ENCODE results near the gene SLX4.

Gene SLX4

DNA sequence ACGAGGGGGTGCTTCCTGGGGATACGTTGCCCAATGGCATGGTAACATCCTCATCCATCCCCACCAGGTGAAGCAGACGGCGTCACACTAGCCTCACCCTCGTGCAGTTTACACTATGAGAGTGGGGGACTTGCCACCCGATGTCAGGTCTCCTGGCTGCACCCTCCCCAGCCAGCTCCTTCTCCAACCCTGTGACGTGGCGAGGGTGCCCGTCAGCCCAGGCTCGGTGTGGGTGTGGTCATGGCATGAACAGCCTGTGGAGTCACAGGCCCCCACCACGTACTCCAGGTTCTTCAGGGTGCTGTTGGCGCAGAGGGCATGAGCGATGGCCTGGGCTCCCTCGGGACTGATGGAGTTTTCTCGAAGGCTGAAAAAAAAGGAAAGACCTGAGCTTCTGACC is 62.5 kb downstream of the SLX4 start:
- DNase-seq (ENCODE audit: low read depth) = no peak

DNA sequence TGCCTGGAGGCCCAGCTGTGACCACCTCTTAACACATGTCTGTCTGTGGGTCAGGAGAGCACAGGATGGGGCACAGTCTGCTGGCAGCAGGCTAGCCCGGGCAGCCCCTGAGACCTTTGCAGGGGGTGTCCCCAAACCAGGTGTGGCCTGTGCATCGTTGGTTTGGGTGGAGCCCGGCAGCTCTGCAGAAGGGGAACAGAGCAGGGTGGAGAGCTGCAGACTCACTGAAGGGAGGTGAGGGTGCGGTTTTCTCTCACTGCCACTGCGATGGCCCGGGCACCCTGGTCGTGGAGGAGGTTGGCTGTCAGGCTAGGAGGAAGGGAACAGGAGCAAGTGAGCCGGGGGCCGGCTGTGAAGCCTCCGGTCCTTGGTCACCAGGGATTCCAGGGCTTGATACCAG is 63.0 kb downstream of the SLX4 start:
- DNase-seq (ENCODE audit: low read depth) = no peak

DNA sequence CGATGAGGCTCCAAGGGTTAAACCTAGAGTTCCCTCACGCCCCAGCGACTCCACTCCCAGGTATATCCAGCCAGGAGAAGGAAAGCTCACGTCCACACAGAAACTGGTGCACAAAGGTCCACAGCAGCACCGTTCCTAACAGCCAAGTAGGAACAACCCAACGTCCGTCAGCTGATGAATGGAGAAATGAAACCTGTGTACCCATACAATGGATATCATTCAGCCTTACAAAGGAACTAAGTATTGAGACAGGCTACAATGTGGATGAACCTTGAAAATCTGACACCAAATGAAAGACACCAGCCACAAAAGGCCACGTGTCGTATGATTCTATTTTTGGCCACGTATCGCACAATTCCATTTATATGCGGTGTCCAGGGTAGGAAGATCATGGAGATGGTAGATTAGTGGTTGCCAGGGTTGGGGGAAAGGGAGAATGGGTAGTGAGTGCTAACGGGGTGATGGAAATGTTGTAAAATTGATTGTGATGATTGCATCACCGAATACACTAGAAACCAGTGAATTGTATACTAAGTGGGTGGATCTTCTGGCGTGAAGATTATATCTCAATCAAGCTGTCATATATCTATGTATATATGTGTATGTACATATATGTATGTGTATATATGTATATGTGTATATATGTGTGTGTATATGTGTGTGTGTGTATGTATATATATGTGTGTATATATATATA is 64.3 kb downstream of the SLX4 start:
- no peak for DNase-seq (ENCODE audit: low read depth)

DNA sequence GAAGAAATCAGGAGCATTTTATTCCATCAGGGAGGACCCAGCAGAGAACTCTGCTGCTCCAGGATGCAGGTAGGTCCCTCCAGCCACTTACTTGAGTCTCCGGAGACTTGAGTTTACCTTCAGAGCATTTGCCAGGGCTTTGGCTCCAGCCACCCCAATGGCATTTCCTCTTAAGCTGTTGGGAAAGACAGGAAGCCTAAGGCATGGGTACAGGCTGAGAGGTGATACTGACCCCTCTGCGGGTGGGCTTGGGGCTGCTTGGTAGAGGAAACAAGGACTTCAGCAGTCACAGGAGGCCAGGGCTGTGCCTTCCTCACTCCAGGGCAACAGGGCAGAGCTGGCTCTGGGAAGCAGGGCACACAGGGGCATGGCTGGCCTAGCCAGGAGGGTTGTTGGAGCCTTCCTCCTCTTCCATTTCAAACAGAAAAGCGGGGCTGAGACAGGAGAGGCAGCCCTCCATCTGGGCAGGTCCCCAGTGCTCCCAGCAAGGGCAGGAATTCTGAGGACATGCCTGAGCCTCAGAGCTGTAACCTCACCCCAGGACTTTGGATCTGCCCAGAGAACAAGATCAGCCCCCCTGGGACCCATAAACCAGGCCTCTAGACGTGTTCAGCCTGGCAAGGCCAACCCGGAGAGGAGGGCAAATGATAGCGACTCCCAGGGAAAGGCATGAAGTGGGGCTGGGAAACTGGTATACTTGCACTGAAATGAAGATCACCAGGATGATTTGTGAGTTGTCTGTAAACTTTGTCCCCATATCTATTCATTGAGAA is 68.6 kb downstream of the SLX4 start:
- DNase-seq (ENCODE audit: low read depth) = no peak

DNA sequence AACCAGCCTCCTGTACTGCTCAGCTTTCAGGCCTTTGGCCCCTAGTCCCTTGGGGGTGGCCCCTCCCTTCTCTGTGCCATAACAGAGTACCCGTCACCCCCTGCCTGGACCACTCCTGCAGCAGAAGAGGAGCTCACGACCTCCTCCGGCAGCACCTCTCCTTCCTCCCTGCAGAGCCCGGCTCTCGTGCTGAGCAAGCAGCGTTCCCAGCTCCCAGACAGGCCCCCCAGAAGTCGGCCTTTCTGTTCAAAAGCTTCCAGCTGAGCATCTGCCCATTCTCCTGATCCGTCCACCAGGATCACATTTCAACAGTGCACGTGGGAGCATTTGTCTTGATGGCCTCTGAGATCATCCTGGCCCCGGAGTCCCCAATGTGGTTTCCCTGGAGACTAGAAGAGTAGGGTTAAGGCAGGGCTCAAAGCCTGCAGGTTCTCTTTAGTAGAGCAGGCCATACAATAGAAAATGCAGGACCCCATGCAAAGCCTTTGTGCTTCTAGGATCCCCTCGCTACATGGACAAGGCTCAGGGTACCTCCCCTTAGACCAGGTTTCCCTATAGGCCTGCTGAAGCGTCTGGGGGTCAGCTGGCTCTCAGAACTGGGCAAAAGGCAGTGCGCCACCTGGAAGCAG is 69.8 kb downstream of the SLX4 start:
- no peak for DNase-seq (ENCODE audit: low read depth)

DNA sequence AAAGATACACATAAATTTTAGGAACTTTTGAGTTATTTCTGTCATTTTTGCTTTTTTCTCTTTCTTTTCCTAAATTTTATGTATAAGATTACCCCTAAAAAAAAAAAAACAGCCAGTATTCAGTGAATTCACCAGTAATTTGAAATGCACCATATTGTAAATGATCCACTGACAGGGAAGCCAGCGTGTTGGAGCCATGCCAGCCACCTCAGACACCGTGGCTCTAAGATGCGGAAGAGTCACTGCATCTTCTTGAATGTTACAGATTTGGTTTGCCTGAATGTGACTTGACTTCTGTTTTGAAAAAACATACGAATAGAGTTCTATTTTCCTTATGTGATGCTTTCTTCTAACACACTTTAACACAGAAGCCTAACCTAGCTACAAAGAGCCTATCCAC is 73.2 kb downstream of the SLX4 start:
- no peak for DNase-seq (ENCODE audit: low read depth)

DNA sequence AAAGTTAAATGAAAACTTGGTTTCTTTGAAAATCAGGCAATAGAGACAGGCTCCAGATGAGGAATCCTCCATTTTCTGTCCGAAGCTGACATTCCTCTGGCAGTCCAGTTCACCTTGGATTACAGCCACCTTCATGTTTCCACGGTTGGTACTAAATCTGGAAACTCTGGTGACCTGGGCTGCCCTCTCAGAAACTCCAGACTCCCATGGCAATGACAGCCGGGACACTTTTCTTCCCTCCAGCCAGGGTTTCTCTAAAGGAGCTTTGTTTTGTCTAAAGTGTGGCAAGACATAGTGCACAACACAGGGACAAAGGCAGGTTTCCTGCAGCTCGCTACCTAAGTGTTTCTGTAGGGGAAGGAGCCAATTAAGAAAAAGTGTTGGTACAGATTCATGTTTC is 74.6 kb downstream of the SLX4 start:
- peak; percentile 41 for DNase-seq (ENCODE audit: low read depth)

DNA sequence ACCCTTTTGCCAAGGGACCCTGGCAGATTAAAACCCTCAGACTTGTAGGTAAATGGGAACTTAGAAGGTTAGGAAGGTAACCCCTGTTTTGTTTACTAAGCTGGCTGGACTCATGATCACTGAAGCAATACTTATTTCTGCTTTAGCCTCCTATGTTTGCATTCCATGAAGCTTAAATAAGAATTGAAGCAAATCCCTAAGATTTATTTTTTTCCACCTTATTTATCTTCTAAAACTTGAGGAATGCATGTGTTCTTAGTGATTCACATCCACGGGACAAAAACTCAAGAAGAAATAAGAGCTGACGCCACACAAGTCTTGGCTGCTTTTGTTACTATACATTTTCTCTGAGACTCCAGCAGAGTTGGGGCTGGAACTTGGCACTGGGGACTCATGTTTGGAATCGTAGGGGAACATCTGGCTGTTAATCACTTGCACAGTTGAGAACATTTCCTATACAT is 75.1 kb downstream of the SLX4 start:
- DNase-seq (ENCODE audit: low read depth) = peak; percentile 81

DNA sequence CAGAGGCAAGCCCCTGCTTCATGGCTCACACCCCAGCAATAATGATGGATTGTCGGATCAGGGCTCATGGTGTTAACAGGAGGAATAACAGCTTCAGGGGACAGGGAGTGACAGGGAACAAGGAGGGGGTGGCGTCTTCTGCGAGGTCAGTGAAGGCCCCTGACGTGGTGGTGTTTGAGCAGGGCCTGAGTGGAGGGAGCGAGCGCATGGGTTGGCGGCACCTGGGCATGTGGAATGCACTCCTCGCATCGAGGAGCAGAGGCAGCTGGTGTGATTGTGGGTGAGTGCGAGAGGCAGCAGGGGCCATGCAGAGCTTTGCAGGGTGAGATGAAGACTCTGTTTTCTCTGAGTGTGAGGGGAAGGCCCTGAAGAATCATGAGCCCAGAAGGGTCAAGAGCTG is 77.3 kb downstream of the SLX4 start:
- no peak for DNase-seq (ENCODE audit: low read depth)

DNA sequence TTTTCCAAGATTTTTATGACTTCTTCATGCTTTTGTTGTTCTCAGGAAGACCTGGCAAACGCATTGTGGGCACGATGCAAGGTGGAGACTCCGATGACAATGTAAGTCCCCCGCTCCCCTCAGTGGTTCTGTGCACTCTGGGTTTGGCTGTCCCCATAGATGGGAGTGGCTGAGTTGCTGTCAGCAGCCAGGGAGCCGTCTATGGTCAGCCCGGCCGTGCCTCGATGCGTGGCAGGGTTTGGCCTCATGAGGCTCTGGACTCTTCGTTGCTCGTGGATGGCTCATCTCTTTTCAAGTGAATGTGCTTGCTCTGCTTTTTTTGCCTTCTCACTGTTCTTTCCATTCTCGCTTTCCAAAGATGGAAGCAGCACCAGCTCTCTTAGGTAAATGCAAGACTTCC is 78.7 kb downstream of the SLX4 start:
- no peak for DNase-seq (ENCODE audit: low read depth)
